CD4-positive, alpha-beta memory T cell (primary cell): ENCODE results near the gene CHURC1. TPM values are rescaled to one million over a fixed set of nuclear protein-coding genes. Genes with fewer than 3 reads are reported as not detected.

Experiments
- CTCF ChIA-PET: fragments of 350-600 bp; sonication (Branson Sonifier 250); formaldehyde crosslinking; loops from one replicate; lab custom pipeline; 2021; ENCODE audit warnings: inconsistent platforms; ENCODE audit not compliant: partially characterized antibody; lab: Charles Lee
- POLR2A ChIA-PET: fragments of 350-600 bp; sonication (Branson Sonifier 250); formaldehyde crosslinking; loops from one replicate; lab custom pipeline; 2021; ENCODE audit not compliant: partially characterized antibody; lab: Charles Lee
- DNase-seq, 5 donors: peaks; one replicate each; pipeline versions ENCODE4 v3.0.0 to v3.0.0-alpha.2; 2020 to 2022; ENCODE audit warnings: mixed read lengths in 1 of 5
- H3K27ac ChIP-seq: one replicate; pipeline ENCODE4 v1.7.0; 2013; ENCODE audit warnings: low read depth, low read length
- H3K27me3 ChIP-seq: 2 replicates; pipeline ENCODE4 v1.7.0; 2013; ENCODE audit warnings: mild to moderate bottlenecking, low read length, moderate library complexity; ENCODE audit not compliant: insufficient read depth
- H3K36me3 ChIP-seq: 2 replicates; pipeline ENCODE4 v1.7.0; 2013; ENCODE audit warnings: mild to moderate bottlenecking, low read length, moderate library complexity; ENCODE audit not compliant: insufficient read depth
- H3K4me1 ChIP-seq: 2 replicates; pipeline ENCODE4 v1.7.0; 2013; ENCODE audit warnings: mild to moderate bottlenecking, low read length, moderate library complexity; ENCODE audit not compliant: insufficient read depth
- H3K4me3 ChIP-seq, 2 donors: one replicate each; pipeline ENCODE4 v1.7.0; 2013; ENCODE audit warnings: low read length in 2 of 2, mild to moderate bottlenecking in 1 of 2
- H3K9me3 ChIP-seq, 2 donors: one replicate each; pipeline ENCODE4 v1.7.0; 2013; ENCODE audit warnings: low read length in 2 of 2, control low read depth in 1 of 2; ENCODE audit not compliant: control insufficient read depth in 1 of 2
- H3K27ac Mint-ChIP-seq, 7 donors: one replicate each; pipeline ENCODE4 v1.8.0; 2020 to 2021; ENCODE audit warnings: mixed read lengths in 7 of 7, mild to moderate bottlenecking in 6 of 7, inconsistent platforms in 3 of 7, moderate library complexity in 3 of 7
- H3K27me3 Mint-ChIP-seq, 2 donors: one replicate each; pipeline ENCODE4 v1.8.0; 2020 to 2021; ENCODE audit warnings: mixed read lengths in 2 of 2
- H3K36me3 Mint-ChIP-seq, 2 donors: one replicate each; pipeline ENCODE4 v1.8.0; 2020 to 2021; ENCODE audit warnings: mixed read lengths in 2 of 2, inconsistent platforms in 1 of 2, mild to moderate bottlenecking in 1 of 2
- H3K4me1 Mint-ChIP-seq, 4 donors: one replicate each; pipeline ENCODE4 v1.8.0; 2020 to 2021; ENCODE audit warnings: mixed read lengths in 4 of 4, mild to moderate bottlenecking in 1 of 4
- H3K4me3 Mint-ChIP-seq, 8 donors: one replicate each; pipeline ENCODE4 v1.8.0; 2020 to 2021; ENCODE audit warnings: mixed read lengths in 8 of 8, mild to moderate bottlenecking in 7 of 8, moderate library complexity in 6 of 8, inconsistent platforms in 3 of 8
- H3K9me3 Mint-ChIP-seq, 8 donors: one replicate each; pipeline ENCODE4 v1.8.0; 2020 to 2021; ENCODE audit warnings: mixed read lengths in 8 of 8, mild to moderate bottlenecking in 5 of 8, inconsistent platforms in 3 of 8, moderate library complexity in 1 of 8
- intact Hi-C: fragments of 100-400 bp; cut with micrococcal nuclease; formaldehyde crosslinking; loops from one replicate; pipeline ENCODE4 v1.15.1; 2023
- polyA plus RNA-seq, 2 donors: library from polyadenylated mRNA; unstranded; fragments of 300-500 nt; fragmentation: Illumina TruSeq; gene quantifications; one replicate each; pipeline ENCODE4 v1.2.3, GENCODE V29; 2021
- total RNA-seq, 2 experiments: library from RNA; stranded (reverse); gene quantifications; one replicate each; pipeline ENCODE4 v1.2.3, GENCODE V29; 2021

The CHURC1 gene
- total and polyA plus RNA-seq, 4 experiments from 2014 or later, result 112 to 176 (median 132) TPM

DNA sequence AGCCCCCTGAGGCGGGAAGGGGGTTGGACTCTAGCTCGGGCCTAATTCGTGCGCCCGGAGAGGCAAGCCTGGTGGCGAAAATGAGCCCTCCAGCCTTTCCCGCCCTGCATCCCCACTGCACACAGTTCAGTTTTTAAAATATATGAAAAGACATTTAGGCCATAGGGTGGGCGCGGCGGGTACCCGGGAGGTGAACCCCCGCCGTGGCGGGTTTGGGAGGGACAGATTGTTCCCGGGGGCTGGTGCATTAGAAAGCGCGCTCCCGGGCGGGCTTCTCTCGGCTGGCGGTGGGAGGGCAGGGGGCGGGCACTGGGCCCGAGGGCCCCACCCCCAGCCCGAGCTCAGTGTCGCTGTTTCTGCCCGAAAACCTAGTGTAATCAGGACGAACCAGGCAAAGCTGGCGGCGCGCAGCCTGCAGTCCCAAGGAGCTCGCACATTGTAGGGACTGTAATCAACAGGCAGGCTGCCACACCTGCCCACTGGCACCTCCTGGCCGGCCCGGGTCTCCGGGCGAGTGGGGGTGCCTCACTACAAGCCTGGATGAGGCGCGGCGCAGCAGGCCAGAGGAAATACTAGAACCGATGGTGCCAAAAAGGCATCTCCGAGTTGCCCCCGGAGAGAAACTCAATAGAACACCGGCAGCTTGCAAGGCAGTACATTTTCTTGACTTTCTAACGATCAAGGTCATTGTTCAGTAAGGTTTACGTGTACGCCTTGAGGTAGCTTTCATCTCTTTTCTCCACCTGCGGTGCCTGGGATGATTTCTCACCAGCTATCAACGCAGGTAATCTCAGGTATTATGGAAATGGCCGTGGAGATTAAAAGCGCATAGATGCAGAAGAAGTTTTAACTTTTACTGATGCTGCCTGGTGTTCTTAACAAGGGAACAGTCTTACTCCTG is 33.8 kb upstream of the CHURC1 start:
- Histone ChIP-seq H3K27ac (no peak overlapping the region), H3K4me1 (peaks cover 11% of the 10 kb centered on the region), H3K9me3 (no peaks in the 10 kb centered on the region), H3K27me3 (peaks cover 16% of the 10 kb centered on the region), H3K36me3 (no peaks in the 10 kb centered on the region), H3K4me3 (peak overlapping the region in 1 of 2 donors; percentile 57)
- peaks cover 0 to 10% (median 9%) of the 10 kb centered on the region in 4 donors for H3K4me1 Mint-ChIP-seq
- peak overlapping the region; percentile 84 to 94 (median 88) for H3K4me3 Mint-ChIP-seq
- ChIA-PET CTCF (interaction anchor here (1.2 to 8.3 kb wide), 5 partner anchors 10 to 244 kb away, joined by 3 to 87 read pairs (median 5); no protein-coding TSS in a partner anchor), POLR2A (interaction anchor here (0.7 to 1.6 kb wide), 4 partner anchors 32 to 376 kb away, joined by 3 to 4 read pairs (median 3); partner anchors contain the start of genes CHURC1 and ZBTB1)
- peaks cover 17 to 32% of the 10 kb centered on the region in 2 donors for H3K27me3 Mint-ChIP-seq
- intact Hi-C loops, result loop anchor here (1.0 kb wide), 1 partner anchor 45 kb away; no protein-coding TSS in a partner anchor
- H3K9me3 Mint-ChIP-seq, result no peaks in the 10 kb centered on the region
- H3K36me3 Mint-ChIP-seq, result no peaks in the 10 kb centered on the region
- peak; percentile 44 to 59 (median 47) for DNase-seq
- peak overlapping the region in 2 of 7 donors; percentile 15 to 66 for H3K27ac Mint-ChIP-seq

DNA sequence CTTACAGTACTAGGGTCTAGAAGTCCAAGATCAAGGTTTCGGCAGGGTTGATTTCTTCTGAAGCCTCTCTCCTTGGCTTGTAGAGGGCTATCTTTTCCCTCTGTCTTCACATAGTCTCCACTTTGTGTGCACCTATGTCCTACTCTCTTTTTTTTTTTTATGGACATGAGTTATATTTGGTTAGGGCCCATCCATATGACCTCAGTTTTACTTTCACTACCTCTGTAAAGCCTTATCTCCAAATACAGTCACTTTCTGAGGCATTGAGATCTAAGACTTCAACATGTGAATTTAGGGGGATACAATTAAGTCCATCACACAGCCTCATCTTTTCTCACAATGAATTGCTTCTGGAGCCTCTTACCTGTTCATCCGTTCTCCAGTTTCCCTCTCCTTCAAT is 28.7 kb upstream of the CHURC1 start:
- Mint-ChIP-seq H3K36me3 (no peaks in the 10 kb centered on the region), H3K9me3 (no peaks in the 10 kb centered on the region), H3K4me3 (no peak overlapping the region), H3K4me1 (peaks cover 0 to 8% (median 7%) of the 10 kb centered on the region in 4 donors), H3K27me3 (peaks cover 17 to 21% of the 10 kb centered on the region in 2 donors), H3K27ac (no peak overlapping the region)
- POLR2A ChIA-PET, result no interaction called here
- Histone ChIP-seq H3K36me3 (no peaks in the 10 kb centered on the region), H3K27me3 (peaks cover 12% of the 10 kb centered on the region), H3K27ac (no peak overlapping the region), H3K4me1 (peaks cover 6% of the 10 kb centered on the region), H3K9me3 (no peaks in the 10 kb centered on the region), H3K4me3 (no peak overlapping the region)
- DNase-seq, result no peak
- CTCF ChIA-PET, result interaction anchor here (2.0 kb wide), 1 partner anchor 62 kb away, joined by 7 read pairs; no protein-coding TSS in a partner anchor
- intact Hi-C loops, result no loop called here

DNA sequence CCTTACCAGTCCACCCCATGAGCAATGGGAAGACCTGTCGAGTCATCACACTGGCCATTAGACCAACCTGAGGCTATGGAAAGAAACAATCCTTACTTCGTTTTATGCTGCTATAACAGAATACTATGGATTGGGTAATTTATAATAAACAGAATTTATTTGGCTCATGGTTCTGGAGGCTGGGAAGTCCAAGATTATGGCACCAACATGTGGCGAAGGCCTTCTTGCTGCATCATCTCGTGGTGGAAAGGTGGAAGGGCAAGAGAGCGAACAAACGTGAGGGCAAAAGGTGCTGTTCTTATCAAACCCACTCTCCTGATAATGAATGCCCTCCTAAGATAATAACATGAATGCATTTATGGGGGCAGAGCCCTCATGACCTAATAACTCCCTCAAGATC is 24.9 kb upstream of the CHURC1 start:
- intact Hi-C loops, result no loop called here
- CTCF ChIA-PET, result interaction anchor here (1.0 to 6.6 kb wide), 7 partner anchors 10 to 458 kb away, joined by 3 to 149 read pairs (median 30); partner anchors contain the start of gene SPTB
- H3K9me3 ChIP-seq, result no peaks in the 10 kb centered on the region
- Mint-ChIP-seq H3K27me3 (peaks cover 11 to 12% of the 10 kb centered on the region in 2 donors), H3K36me3 (no peaks in the 10 kb centered on the region), H3K9me3 (no peaks in the 10 kb centered on the region), H3K4me1 (peaks cover 0 to 3% (median under 1%) of the 10 kb centered on the region in 4 donors), H3K4me3 (no peak overlapping the region), H3K27ac (no peak overlapping the region)
- no peak for DNase-seq
- no peaks in the 10 kb centered on the region for H3K36me3 ChIP-seq
- POLR2A ChIA-PET, result no interaction called here
- peaks cover 3% of the 10 kb centered on the region for H3K27me3 ChIP-seq
- H3K4me3 ChIP-seq, result no peak overlapping the region
- no peak overlapping the region for H3K27ac ChIP-seq
- no peaks in the 10 kb centered on the region for H3K4me1 ChIP-seq

DNA sequence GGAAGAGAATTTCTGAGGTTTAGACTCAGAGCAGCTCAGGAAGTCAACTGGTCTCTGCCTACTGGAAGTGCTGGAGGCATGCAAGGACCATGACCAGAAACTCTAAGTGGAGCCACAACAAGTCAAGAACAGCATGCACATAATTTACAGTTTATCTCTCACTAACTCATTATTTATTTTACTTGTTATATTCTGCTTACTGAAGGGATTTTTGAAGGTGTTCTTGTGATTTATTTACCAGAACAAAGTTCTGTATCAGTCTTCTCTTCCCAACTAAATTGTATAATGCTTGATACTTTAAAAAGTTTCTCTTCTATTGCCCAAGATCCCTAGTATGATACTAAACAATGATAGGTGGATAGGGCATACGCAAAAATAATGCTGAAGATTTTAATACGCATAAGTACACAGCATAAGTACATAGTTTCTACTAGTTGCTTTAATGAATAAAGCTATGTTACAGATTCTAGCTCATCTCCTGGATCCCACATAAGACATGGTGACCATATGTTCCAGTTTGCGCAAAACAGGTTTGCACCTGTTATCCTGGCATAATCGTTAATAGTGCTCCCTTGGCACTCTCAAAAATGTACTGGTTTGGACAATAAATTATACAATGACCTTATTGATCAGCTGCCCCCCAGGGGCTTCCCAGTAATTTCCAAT is 22.9 kb upstream of the CHURC1 start:
- POLR2A ChIA-PET, result interaction anchor here (0.8 to 1.9 kb wide), 8 partner anchors 10 to 255 kb away, joined by 3 to 9 read pairs (median 4); partner anchors contain the start of genes CHURC1 and FNTB
- intact Hi-C loops, result loop anchor here (5.0 kb wide), 6 partner anchors 69 to 549 kb away; partner anchors contain the start of gene HSPA2
- Histone ChIP-seq H3K27me3 (peaks cover 3% of the 10 kb centered on the region), H3K27ac (no peak overlapping the region), H3K4me3 (no peak overlapping the region), H3K36me3 (no peaks in the 10 kb centered on the region), H3K9me3 (no peaks in the 10 kb centered on the region), H3K4me1 (no peaks in the 10 kb centered on the region)
- H3K27me3 Mint-ChIP-seq, result peaks cover 7 to 8% of the 10 kb centered on the region in 2 donors
- no peak overlapping the region for H3K4me3 Mint-ChIP-seq
- peaks cover 0 to 3% (median under 1%) of the 10 kb centered on the region in 4 donors for H3K4me1 Mint-ChIP-seq
- no peak for DNase-seq
- CTCF ChIA-PET, result interaction anchor here (0.8 to 6.6 kb wide), 54 partner anchors 9 to 588 kb away, joined by 3 to 149 read pairs (median 5); partner anchors contain the start of genes HSPA2 and SPTB
- H3K27ac Mint-ChIP-seq, result no peak overlapping the region
- no peaks in the 10 kb centered on the region for H3K9me3 Mint-ChIP-seq
- H3K36me3 Mint-ChIP-seq, result no peaks in the 10 kb centered on the region

DNA sequence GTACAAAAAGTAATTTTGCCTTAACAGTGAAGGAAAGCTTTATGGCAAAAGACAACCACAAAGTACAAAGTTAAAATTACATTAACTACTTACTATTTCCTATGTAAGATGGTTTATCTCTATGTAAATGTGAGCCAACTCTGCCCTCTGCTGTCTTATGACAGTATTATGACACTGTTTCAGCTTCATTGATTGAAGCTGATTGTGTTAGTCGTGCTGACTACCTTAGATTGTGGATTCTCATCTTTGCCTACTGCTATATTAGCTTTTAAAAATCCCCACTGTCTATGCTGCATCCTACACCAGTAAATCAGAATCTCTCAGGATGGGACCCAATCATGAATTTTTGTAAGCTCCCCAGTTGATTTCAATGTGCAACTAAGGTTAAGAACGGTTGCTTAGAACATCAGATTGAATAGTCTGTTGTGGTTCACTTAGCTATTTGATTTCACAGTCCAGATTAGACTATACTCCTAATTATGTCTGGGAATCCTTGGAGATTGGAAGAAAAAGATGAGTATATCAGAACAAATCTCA is 22.3 kb upstream of the CHURC1 start:
- Histone ChIP-seq H3K27ac (no peak overlapping the region), H3K4me1 (no peaks in the 10 kb centered on the region), H3K9me3 (no peaks in the 10 kb centered on the region), H3K4me3 (no peak overlapping the region), H3K36me3 (no peaks in the 10 kb centered on the region), H3K27me3 (peaks cover 3% of the 10 kb centered on the region)
- Mint-ChIP-seq H3K36me3 (no peaks in the 10 kb centered on the region), H3K4me1 (peaks cover 0 to 3% (median under 1%) of the 10 kb centered on the region in 4 donors), H3K27me3 (peaks cover 7 to 8% of the 10 kb centered on the region in 2 donors), H3K4me3 (no peak overlapping the region), H3K9me3 (no peaks in the 10 kb centered on the region), H3K27ac (no peak overlapping the region)
- intact Hi-C loops, result loop anchor here (5.0 kb wide), 6 partner anchors 70 to 550 kb away; partner anchors contain the start of gene HSPA2
- ChIA-PET CTCF (interaction anchor here (0.6 to 6.6 kb wide), 56 partner anchors 9 to 589 kb away, joined by 3 to 149 read pairs (median 5); partner anchors contain the start of genes HSPA2 and SPTB), POLR2A (interaction anchor here (0.8 to 1.9 kb wide), 8 partner anchors 10 to 256 kb away, joined by 3 to 9 read pairs (median 4); partner anchors contain the start of genes CHURC1 and FNTB)
- DNase-seq, result peak; percentile 56 to 65 (median 62)

DNA sequence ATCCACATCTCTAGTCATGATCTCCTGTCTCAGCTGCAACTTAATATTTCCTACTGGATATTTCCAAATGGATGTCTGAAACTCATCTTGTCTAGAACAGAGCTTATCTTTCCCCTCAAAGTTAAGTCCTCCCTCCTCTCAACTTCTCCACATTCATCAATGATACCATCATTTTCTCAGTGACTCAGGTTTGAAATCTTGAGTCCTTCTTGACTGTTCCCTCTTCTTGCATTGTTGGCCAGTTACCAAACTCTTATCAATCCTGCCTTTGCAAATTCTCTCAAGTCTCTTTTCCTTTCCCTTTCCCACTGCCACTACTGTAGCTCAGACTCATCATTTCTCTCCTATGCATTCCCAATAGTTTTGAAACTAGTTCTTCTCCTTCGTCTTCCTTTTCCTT is 14.3 kb upstream of the CHURC1 start:
- Mint-ChIP-seq H3K9me3 (no peaks in the 10 kb centered on the region), H3K27me3 (peaks cover 5 to 11% of the 10 kb centered on the region in 2 donors), H3K4me1 (no peaks in the 10 kb centered on the region), H3K36me3 (no peaks in the 10 kb centered on the region), H3K27ac (no peak overlapping the region), H3K4me3 (no peak overlapping the region)
- intact Hi-C loops, result no loop called here
- ChIA-PET CTCF (interaction anchor here (1.4 to 2.4 kb wide), 3 partner anchors 8 to 77 kb away, joined by 3 to 18 read pairs (median 4); no protein-coding TSS in a partner anchor), POLR2A (interaction anchor here (1.5 kb wide), 1 partner anchor 11 kb away, joined by 5 read pairs; no protein-coding TSS in a partner anchor)
- Histone ChIP-seq H3K27me3 (no peaks in the 10 kb centered on the region), H3K4me3 (no peak overlapping the region), H3K4me1 (no peaks in the 10 kb centered on the region), H3K36me3 (no peaks in the 10 kb centered on the region), H3K9me3 (no peaks in the 10 kb centered on the region), H3K27ac (no peak overlapping the region)
- DNase-seq, result no peak
